ENCODE measurements around the gene MAP3K7.
A peak's percentile ranks its signal among the peaks of the same experiment; 100 is the strongest.

MAP3K7 gene

GRCh38 chr6:90586836-90587638 is at the start of gene MAP3K7:
MAP3K7 (minus strand) TSS chr6:90587072; CDS start chr6:90586883, 189 bp downstream.
- in situ Hi-C loops (cut with HindIII; ENCODE audit: low pct_ligation_motif_present, low pct_unique_long_range_greater_than_20kb, low sequenced_read_pairs): no loop called here
- DNase-seq: peak; percentile 95

DNA sequence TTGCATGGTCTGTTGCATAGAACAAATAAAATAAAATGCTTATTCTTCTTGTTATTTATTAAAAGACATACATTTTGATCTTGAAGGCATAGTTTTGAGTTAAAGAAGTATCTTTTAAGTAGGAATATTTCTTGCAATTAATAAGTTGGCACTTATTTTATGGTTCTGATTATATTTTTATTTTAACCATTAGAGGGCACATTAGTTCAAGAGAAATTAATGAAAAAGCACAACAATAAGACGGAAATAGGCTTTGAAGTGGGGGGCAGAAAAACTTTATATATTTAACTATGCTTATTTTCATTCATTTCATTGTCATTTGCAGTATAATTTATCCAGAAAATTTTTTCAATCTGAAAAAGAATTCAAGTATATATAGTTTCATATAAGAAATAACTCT is 44.2 kb upstream of the MAP3K7 start:
- DNase-seq: no peak

GRCh38 chr6:90621581-90621980 is 34.7 kb upstream of the MAP3K7 start:
- no peak for DNase-seq
- in situ Hi-C loops (cut with HindIII; ENCODE audit: low pct_ligation_motif_present, low pct_unique_long_range_greater_than_20kb, low sequenced_read_pairs): no loop called here

More for the DNA sequence above, 44.2 kb upstream of the MAP3K7 start:
- in situ Hi-C loops (cut with HindIII; ENCODE audit: low pct_ligation_motif_present, low pct_unique_long_range_greater_than_20kb, low sequenced_read_pairs): no loop called here

DNA sequence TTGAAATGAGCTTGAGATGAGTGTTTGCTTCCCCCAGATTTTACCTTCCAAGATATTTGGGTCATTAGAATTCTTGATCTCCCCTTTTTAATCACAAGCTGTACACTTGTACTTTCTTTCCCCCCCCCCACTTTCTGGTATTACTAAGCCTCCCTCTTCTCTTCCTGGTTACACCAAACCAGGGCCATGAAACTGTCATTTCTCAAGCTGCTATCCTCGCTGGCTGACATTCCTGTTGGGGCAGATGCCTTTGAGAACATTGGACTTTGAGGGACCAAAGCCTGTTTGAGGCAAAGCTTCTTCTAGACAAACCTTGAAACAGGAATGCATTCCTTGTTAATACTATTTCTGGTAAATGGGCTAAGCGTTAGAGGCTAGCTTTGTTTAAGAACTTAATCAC is 32.3 kb upstream of the MAP3K7 start:
- DNase-seq: no peak

GRCh38 chr6:90612313-90612680 is 25.4 kb upstream of the MAP3K7 start:
- in situ Hi-C loops (cut with HindIII; ENCODE audit: low pct_ligation_motif_present, low pct_unique_long_range_greater_than_20kb, low sequenced_read_pairs): no loop called here
- no peak for DNase-seq

More for the DNA sequence above, 32.3 kb upstream of the MAP3K7 start:
- in situ Hi-C loops (cut with HindIII; ENCODE audit: low pct_ligation_motif_present, low pct_unique_long_range_greater_than_20kb, low sequenced_read_pairs): no loop called here

DNA sequence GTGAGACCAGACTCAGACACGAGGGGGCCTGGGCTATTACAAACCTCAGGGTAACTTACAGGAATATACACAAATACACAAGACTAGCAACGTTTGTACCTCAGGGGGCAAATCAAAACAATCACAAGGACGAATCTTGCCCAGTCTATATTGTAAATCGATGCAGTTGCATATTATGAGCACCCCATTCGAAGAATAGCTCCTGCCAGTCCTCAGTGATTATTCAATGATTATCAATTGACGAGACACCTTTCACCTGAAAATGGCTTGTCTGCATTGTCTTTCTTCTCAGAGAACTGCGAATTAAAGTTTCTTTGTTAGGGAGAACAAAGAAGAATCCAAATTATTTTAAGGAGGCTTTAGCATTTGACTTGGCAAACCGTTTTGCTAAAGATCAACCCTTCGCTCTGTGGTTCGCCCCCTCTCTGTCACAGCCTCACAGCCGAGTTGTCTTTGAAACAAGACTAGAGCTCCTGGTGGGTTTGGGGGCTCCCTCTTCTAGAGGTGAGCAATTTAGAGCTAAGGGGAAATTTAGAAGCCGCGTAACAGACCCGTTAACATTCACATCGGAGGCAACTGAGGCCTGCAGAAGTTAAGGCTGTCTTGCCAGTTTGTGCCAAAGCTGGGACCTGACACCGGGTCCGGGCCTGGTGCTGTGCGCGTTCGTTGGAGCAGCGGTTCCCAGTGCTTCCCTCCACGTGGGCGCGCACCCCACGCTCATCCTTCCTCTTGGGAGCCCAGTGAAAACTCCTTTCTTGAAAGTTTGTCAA is 24.9 kb upstream of the MAP3K7 start:
- in situ Hi-C loops (cut with HindIII; ENCODE audit: low pct_ligation_motif_present, low pct_unique_long_range_greater_than_20kb, low sequenced_read_pairs): no loop called here
- DNase-seq: no peak

- DNase-seq: peak; percentile 6
- in situ Hi-C loops (cut with HindIII; ENCODE audit: low pct_ligation_motif_present, low pct_unique_long_range_greater_than_20kb, low sequenced_read_pairs): no loop called here
Observed at GRCh38 chr6:90610751-90611542, 24.1 kb upstream of the MAP3K7 start.

DNA sequence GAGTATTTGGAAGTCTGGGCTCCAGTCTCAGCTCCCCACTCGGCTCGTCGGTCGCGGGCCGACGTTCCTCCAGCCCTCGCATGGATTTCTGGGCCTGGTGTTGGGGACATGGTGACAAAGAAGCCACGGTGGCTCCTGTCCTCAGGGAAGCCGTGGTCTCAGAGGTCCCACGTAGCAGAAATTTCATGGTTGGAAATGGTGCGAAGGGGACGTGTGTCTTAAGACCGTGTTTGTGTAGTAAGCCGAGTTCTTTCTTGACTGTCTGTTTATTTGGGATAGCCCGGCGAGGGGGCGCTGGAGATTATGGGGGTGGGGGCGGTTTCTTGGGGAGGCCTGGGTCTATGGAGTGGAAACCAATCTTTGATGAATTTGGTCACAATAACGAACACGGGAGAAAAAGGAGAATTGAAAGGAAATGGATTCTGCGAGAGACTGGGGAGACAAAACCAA is 23.5 kb upstream of the MAP3K7 start:
- no peak for DNase-seq
- in situ Hi-C loops (cut with HindIII; ENCODE audit: low pct_ligation_motif_present, low pct_unique_long_range_greater_than_20kb, low sequenced_read_pairs): no loop called here

- in situ Hi-C loops (cut with HindIII; ENCODE audit: low pct_ligation_motif_present, low pct_unique_long_range_greater_than_20kb, low sequenced_read_pairs): no loop called here
- DNase-seq: no peak
Observed at GRCh38 chr6:90605749-90606340, 19.0 kb upstream of the MAP3K7 start.

DNA sequence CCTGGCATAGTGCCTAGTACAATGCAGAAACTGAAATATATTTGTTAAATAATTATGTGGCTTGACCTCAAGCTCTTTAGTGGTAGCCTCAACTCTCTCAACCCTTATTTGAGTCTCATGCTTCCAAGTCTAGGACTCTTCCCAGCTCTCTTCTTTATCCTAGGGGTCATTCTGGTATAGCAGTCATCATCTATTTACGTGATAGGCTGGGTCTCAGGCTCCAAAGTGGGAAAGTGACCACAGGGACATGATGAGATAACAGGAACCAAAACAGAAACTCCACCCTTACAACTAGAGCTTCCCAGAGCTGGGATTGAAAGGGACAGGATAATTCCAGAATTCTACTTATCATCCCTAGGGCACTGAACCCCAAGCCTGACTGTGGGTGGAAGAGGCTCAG is 17.7 kb upstream of the MAP3K7 start:
- no peak for DNase-seq
- in situ Hi-C loops (cut with HindIII; ENCODE audit: low pct_ligation_motif_present, low pct_unique_long_range_greater_than_20kb, low sequenced_read_pairs): no loop called here

DNA sequence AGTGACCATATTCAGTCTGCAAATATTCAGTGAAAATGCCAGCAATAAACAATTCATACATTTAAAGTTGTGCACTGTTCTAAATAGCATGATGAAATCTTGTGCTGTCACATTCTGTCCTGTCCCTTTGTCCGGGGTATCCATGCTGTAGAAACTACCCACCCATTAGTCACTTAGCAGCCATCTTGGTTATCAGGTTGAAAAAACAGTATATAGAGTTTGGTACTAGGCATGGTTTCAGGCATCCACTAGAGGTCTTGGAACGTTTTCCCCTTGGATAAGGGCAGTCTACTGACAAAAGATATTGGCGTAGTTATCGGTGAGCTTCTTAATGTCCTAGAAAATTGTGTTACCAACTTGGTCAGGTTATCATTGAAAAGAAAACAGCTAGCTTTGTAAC is 12.3 kb upstream of the MAP3K7 start:
- no peak for DNase-seq
- in situ Hi-C loops (cut with HindIII; ENCODE audit: low pct_ligation_motif_present, low pct_unique_long_range_greater_than_20kb, low sequenced_read_pairs): no loop called here

DNA sequence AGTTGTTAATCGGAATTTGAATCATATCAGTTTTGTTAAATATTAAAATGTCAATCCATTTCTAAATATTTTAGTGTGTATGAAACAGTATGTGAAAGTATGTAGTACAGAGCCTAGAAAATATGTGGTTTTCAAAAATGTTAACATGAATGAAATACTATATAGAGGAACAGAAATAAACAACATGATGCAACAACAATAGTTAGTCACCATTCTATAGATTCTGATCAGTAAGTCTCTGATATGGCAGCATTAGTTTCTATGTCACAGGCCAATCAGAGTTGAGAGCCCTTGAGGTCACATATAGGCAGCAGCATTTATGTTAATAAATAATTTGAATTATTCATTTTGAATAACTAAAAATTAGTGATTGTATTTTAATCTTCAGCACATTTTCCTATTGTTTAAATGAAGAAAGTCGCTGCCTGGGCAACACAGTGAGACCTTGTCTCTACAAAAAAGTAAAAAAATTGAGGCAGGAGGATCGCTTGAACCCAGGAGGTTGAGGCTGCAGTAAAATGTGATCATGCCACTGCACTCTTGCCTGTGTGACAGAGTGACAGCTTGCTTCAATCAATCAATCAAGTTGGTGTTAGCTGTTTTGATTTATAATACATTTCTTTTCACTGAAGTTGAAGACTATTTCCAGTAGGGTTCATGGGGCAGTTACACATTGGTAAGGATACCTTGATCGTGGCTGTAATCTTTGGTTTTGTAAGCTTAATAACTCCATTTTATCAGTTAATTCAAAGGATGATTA is 11.5 kb upstream of the MAP3K7 start:
- DNase-seq: no peak
- in situ Hi-C loops (cut with HindIII; ENCODE audit: low pct_ligation_motif_present, low pct_unique_long_range_greater_than_20kb, low sequenced_read_pairs): no loop called here

DNA sequence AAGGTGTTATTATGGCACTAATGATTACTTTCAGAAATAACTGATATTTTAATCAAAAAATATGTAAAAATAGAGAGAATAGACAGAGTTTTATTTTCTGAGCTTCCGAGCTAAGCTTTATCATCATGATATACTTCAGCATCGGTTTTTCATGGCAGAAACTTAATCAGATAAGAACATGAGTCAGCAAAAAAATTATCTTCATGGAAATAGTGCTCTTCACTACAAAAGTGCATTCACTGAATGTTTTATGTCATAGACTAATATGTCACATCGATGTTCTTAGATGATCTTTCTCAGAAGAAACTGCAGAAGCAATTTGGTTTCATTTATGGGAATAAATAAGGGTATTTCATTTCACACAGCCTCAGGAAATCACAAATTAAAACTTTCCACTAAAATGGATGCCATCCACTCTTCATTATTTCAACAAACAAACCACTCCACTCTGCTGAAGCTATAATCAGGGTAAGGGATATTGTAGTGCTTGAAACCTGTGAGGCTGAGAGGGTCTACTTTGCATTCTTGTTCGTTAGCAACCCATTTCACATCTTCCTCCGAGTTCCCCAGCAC is 10.2 kb upstream of the MAP3K7 start:
- in situ Hi-C loops (cut with HindIII; ENCODE audit: low pct_ligation_motif_present, low pct_unique_long_range_greater_than_20kb, low sequenced_read_pairs): no loop called here

DNA sequence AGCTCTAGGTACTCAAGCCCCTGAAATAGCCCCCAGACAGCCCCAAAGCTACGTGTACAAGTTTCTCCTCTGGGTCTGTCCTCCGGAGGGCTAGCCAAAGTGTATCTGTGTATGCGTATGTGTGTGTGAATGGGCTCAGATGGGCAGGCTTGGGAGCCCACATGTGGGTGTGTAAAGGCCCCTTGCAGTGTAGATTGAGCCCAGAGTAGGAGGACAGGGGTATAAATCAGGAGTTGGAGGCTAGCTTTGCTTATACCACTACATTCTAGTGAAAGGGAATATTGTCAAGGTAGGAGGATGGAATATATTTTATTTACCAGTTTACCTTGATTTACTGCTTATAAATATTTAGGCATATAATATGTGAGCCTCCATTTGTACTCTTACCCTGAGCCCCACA is 9.0 kb upstream of the MAP3K7 start:
- in situ Hi-C loops (cut with HindIII; ENCODE audit: low pct_ligation_motif_present, low pct_unique_long_range_greater_than_20kb, low sequenced_read_pairs): no loop called here
- DNase-seq: no peak

More for the DNA sequence above, 10.2 kb upstream of the MAP3K7 start:
- DNase-seq: no peak

- peak; percentile 9 for DNase-seq
- in situ Hi-C loops (cut with HindIII; ENCODE audit: low pct_ligation_motif_present, low pct_unique_long_range_greater_than_20kb, low sequenced_read_pairs): no loop called here
Observed at GRCh38 chr6:90586546-90586835, 381 bp downstream of the MAP3K7 start.

DNA sequence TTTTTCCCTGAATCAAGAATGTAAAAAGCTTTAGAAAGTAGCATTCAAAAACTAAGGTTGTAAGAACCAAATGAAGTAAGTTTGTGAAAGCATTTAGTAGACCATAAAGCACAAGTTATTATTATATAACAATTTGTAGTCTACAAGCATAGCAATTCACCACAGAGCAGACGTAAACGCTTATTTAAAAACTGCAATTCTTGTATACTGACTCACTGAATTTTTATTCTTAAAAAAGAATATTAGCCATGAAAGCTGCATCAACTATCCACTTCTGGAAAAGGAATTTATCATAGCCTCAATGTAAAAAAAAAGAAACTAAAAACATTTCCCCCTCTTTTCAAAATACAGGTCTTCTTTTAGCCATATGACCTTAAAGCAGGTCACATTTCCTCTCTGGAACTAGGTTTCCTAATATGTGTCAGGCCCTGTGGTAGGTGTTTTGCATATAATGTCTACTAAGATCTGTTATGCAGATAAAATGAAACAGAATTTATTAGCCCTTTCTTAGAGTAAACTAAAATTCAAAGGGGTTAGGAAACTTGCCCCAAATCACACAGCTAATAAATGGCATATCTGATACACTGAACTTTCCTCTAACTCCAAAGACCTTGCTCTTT is 2.1 kb downstream of the MAP3K7 start:
- in situ Hi-C loops (cut with HindIII; ENCODE audit: low pct_ligation_motif_present, low pct_unique_long_range_greater_than_20kb, low sequenced_read_pairs): no loop called here
- no peak for DNase-seq

GRCh38 chr6:90583836-90584481 is 2.9 kb downstream of the MAP3K7 start:
- in situ Hi-C loops (cut with HindIII; ENCODE audit: low pct_ligation_motif_present, low pct_unique_long_range_greater_than_20kb, low sequenced_read_pairs): no loop called here
- no peak for DNase-seq

Measured in ACHN (cell line).